IMR-90 (cell line): ENCODE data around the gene GPRIN2.

Experiments used
- FOS ChIP-seq: fragments of 150-350 bp; IDR thresholded peaks from 2 replicates; pipeline ENCODE4 v1.6.1; 2016; ENCODE audit warnings: low read depth, low read length
- POLR2A ChIP-seq: IDR thresholded peaks from 2 replicates; pipeline ENCODE4 v1.6.1; 2012; ENCODE audit warnings: mild to moderate bottlenecking, low read depth, low read length
- TF ChIP-seq, protein P1 (sequence below): conservative IDR thresholded peaks from 2 replicates; pipeline ENCODE4 v1.5.1; 2012; ENCODE audit warnings: mild to moderate bottlenecking, low read depth, low read length, improper control_type of control experiment

GRCh38 chr10:46540412-46541016 lies 15.9 kb downstream of the GPRIN2 start:
- TF ChIP-seq, protein P1, sequence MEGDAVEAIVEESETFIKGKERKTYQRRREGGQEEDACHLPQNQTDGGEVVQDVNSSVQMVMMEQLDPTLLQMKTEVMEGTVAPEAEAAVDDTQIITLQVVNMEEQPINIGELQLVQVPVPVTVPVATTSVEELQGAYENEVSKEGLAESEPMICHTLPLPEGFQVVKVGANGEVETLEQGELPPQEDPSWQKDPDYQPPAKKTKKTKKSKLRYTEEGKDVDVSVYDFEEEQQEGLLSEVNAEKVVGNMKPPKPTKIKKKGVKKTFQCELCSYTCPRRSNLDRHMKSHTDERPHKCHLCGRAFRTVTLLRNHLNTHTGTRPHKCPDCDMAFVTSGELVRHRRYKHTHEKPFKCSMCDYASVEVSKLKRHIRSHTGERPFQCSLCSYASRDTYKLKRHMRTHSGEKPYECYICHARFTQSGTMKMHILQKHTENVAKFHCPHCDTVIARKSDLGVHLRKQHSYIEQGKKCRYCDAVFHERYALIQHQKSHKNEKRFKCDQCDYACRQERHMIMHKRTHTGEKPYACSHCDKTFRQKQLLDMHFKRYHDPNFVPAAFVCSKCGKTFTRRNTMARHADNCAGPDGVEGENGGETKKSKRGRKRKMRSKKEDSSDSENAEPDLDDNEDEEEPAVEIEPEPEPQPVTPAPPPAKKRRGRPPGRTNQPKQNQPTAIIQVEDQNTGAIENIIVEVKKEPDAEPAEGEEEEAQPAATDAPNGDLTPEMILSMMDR, result no peak
- no peak for TF ChIP-seq POLR2A
- TF ChIP-seq FOS, result no peak
